ENCODE measurements around the gene HLA-A.

DNA sequence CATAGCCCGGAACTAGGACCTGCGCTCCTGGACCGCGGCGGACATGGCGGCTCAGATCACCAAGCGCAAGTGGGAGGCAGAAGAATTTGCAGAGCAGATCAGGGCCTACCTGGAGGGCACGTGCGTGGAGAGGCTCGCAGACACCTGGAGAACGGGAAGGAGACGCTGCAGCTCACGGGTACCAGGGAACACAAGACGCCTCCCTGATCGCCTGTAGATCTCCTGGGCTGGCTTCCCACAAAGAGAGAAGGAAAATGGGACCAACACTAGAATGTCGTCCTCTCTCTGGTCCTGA lies 15.1 kb upstream of the HLA-A start:
- TF ChIP-seq POLR2AphosphoS5 (IDR thresholded peaks at IDR 0.05; ENCODE audit: low read depth) = peak; percentile 43
- TF ChIP-seq, protein P1, sequence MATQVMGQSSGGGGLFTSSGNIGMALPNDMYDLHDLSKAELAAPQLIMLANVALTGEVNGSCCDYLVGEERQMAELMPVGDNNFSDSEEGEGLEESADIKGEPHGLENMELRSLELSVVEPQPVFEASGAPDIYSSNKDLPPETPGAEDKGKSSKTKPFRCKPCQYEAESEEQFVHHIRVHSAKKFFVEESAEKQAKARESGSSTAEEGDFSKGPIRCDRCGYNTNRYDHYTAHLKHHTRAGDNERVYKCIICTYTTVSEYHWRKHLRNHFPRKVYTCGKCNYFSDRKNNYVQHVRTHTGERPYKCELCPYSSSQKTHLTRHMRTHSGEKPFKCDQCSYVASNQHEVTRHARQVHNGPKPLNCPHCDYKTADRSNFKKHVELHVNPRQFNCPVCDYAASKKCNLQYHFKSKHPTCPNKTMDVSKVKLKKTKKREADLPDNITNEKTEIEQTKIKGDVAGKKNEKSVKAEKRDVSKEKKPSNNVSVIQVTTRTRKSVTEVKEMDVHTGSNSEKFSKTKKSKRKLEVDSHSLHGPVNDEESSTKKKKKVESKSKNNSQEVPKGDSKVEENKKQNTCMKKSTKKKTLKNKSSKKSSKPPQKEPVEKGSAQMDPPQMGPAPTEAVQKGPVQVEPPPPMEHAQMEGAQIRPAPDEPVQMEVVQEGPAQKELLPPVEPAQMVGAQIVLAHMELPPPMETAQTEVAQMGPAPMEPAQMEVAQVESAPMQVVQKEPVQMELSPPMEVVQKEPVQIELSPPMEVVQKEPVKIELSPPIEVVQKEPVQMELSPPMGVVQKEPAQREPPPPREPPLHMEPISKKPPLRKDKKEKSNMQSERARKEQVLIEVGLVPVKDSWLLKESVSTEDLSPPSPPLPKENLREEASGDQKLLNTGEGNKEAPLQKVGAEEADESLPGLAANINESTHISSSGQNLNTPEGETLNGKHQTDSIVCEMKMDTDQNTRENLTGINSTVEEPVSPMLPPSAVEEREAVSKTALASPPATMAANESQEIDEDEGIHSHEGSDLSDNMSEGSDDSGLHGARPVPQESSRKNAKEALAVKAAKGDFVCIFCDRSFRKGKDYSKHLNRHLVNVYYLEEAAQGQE (IDR thresholded peaks at IDR 0.05; ENCODE audit: unreplicated experiment) = no peak
- TF ChIP-seq, protein P2, sequence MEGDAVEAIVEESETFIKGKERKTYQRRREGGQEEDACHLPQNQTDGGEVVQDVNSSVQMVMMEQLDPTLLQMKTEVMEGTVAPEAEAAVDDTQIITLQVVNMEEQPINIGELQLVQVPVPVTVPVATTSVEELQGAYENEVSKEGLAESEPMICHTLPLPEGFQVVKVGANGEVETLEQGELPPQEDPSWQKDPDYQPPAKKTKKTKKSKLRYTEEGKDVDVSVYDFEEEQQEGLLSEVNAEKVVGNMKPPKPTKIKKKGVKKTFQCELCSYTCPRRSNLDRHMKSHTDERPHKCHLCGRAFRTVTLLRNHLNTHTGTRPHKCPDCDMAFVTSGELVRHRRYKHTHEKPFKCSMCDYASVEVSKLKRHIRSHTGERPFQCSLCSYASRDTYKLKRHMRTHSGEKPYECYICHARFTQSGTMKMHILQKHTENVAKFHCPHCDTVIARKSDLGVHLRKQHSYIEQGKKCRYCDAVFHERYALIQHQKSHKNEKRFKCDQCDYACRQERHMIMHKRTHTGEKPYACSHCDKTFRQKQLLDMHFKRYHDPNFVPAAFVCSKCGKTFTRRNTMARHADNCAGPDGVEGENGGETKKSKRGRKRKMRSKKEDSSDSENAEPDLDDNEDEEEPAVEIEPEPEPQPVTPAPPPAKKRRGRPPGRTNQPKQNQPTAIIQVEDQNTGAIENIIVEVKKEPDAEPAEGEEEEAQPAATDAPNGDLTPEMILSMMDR (conservative IDR thresholded peaks at IDR 0.05; ENCODE audit: low read depth in 2 of 2) = no peak
- TF ChIP-seq EZH2 (IDR thresholded peaks at IDR 0.05; ENCODE audit: low read depth, unreplicated experiment) = no peak
- no peak for TF ChIP-seq CREB1 (CRISPR knock-in tag; IDR thresholded peaks at IDR 0.05; ENCODE audit: low read depth)
- TF ChIP-seq JUNB (IDR thresholded peaks at IDR 0.05; ENCODE audit: unreplicated experiment) = no peak
- no peak for TF ChIP-seq STAT1 (IDR thresholded peaks at IDR 0.05; ENCODE audit: unreplicated experiment)
